Kidney tubule cell (primary cell): ENCODE results near the gene APLNR.
"Not testable (repeated sequence)": the region's sequence is repeated elsewhere in the genome, so short reads cannot be mapped to it uniquely, and the experiment has no call there.

Experiments
- DNase-seq: peaks from one replicate; pipeline ENCODE4 v3.0.0-alpha.2; 2018; ENCODE audit warnings: low spot score

APLNR gene

GRCh38 chr11:57237204-57237681 lies at the start of gene APLNR:
APLNR (minus strand) TSS chr11:57237250; CDS start chr11:57237004, 246 bp downstream.
- DNase-seq, result no peak

DNA sequence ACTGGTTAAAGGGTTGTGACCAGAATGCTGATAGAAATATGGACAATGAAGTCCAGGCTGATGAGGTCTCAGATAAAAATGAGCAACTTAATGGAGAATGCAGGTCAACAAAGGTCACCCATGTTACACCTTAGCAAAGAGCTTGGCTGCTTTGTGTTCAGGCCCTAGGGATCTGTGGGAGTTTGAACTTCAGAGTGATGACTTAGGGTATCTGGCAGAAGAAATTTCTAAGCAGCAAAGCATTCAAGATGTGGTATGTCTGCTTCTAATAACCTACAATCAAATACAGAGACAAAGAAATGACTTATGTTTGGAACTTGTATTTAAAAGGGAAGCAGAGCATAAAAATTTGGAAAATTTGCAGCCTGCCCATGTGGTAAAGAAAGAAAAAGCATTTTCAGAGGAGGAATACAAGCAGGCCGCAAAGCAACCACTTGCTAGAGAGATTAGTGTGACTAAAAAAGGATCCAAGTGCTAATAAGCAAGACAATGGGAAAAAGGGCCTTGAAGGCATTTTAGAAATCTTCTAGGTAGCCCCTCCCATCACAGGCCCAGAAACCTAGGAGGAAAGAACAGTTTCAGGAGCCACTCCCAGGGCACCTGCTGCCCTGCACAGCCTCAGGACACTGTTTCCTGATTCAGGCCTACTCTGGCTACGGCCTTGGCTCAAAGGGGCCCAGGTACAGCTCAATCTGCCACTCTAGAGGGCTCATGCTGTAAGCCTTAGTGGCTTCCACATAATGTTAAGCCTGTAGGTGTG lies 46.4 kb upstream of the APLNR start:
- no peak for DNase-seq

DNA sequence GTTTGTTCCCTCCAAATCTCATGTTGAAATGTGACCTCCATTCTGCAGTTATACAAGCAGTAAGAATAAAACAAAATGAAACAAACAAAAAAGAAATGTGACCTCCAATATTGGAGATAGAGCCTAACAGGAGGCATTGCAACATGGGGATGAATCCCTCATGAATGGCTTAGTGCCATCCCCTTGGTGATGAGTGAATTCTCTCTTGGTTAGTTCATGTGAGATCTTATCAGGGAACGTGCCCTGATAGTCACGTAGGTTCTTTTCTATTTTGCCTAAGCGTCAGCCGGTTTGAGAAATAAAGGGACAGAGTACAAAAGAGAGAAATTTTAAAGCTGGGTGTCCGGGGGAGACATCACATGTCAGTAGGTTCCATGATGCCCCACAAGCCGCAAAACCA lies 44.5 kb upstream of the APLNR start:
- not testable (repeated sequence) for DNase-seq

- no peak for DNase-seq
These were observed 42.1 kb upstream of the APLNR start for GRCh38 chr11:57279116-57279515.

GRCh38 chr11:57278721-57279095 lies 41.7 kb upstream of the APLNR start:
- no peak for DNase-seq

- DNase-seq, result peak; percentile 79
These were observed 41.0 kb upstream of the APLNR start for GRCh38 chr11:57277845-57278720.

GRCh38 chr11:57276971-57277675 lies 40.1 kb upstream of the APLNR start:
- no peak for DNase-seq

DNA sequence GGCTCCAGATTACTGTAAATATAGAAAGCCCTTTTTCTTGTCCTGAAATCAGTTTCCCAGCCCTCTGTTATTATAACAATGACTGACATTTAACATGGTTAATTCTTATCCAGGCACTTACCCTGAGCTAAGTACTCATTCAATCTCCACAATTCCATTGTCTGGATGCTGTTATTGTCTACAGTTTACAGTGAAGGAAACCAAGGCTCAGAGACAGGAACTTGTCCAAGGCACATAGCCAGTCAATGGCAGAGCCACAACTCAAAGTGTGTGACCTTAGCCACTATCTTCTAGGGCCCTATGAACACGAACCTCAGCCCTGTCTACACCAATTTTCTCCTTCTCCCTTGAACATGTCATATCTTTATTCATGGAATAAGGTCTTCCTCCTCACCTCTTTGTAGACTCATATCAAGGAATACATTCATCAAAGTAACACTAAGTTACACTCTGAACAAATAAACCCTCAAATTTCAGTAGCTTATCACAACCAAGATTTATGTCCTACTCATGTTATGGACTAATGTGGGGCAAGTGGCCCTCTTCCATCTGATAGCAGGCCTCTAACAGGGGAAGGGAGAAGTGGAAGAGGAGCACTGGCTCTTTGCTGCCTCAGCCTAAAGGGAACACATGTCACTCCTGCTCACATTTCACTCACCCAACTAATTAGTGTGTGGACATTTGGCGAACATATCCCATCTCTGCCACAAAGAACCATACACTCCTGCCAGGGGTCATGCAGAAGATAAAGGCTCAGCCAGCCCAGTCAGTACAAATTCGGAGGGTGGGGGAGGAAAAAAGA lies 39.3 kb upstream of the APLNR start:
- no peak for DNase-seq

DNA sequence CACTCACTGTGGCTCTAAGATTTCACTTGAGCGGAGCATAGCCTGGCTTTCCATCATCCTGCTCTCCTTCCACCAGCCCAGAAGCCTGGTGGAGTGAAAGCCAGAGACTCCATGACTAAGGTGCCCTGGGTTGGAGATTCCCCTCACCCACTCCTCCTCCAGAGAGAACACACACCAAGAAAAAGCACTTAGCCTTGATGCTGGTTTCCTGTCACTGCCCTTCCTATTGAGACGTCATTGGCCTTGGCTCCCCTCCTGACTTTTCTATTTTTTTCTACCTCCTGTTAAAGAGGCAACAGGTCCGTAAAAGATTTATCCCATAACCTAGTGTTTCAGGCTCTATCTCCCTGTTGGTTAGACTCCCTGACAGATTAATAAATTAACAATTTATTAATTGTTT lies 38.5 kb upstream of the APLNR start:
- DNase-seq, result no peak

DNA sequence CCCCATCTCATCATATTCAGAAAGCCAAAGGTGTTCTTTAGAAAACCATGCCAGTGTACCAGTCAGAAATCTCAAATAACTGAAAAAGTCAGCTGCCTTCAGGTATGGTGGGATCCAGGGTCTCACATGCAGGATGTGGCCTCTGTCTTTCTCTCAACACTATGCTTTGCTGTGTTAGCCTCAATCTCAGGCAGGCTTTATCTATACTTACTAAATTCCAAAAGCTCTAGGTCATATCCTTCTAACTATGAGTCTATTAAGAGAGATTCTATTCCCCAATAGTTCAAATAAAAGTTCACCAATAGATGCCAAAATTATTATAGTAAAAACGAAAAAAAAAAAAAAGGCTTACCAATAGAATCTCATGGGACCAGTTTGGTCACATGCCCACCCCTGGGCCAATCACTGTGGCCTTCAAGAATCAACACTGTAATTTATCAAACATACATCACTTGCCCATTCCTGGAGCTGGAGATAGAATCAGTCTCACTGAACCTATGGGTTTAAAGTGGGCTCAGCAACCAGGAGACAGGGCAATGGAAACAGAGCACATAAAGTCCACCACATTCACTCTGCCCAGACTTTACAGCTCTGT lies 38.0 kb upstream of the APLNR start:
- no peak for DNase-seq

GRCh38 chr11:57273448-57274058 lies 36.5 kb upstream of the APLNR start:
- DNase-seq, result no peak

GRCh38 chr11:57269571-57270021 lies 32.5 kb upstream of the APLNR start:
- peak; percentile 91 for DNase-seq

DNA sequence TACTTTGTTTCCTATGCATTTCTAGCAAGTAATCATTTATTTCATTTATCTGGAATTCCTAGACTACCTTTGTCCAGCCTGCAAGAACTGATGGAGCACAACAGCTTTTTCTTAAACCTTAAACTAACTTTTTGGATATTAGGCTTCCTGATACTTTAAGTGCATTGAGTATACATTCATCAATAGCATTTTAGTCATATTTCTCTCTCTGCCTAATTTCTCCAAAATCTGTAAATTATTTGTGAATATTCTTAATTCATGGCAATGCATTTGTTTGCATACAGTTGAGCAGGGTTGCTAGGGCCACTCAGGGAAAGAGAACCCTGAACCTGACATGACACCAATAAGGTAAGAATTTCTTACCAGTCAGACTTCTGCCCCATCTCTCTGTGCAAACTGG lies 29.1 kb upstream of the APLNR start:
- no peak for DNase-seq

DNA sequence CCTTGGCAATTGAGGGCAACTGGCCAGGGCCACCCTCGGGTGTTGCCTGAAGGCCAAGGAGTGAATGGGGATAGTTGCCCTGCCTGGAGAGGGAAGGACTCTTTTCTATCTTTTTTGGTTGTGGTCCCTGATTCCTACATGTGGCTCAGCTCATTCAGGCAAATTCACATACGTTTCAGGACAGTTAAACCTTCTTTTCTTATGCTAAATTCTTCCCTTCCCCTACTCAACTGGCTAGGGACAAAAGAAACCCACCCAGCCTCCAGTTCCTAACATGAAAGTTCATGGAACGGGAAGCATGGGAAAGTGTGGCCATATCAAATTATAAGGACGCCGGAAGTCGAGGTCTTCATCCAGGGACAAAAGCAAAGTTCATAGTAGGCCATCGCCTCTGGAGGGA lies 26.3 kb upstream of the APLNR start:
- DNase-seq, result no peak

DNA sequence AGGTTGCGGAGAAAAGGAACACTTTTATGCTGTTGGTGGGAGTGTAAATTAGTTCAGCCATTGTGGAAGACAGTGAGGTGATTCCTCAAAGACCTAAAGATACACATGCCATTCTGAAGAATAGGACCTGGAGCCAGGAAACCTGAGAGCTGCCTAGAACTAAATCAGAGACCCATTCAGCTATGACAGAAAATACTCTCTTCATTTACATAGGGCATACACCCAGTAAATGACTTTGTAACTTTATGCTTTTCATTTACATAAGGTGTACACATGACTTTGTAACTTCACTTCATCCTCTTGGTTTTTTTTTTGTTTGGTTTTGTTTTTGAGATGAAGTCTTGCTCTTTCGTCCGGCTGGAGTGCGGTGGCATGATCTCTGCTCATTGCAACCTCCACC lies 25.1 kb upstream of the APLNR start:
- DNase-seq, result no peak

DNA sequence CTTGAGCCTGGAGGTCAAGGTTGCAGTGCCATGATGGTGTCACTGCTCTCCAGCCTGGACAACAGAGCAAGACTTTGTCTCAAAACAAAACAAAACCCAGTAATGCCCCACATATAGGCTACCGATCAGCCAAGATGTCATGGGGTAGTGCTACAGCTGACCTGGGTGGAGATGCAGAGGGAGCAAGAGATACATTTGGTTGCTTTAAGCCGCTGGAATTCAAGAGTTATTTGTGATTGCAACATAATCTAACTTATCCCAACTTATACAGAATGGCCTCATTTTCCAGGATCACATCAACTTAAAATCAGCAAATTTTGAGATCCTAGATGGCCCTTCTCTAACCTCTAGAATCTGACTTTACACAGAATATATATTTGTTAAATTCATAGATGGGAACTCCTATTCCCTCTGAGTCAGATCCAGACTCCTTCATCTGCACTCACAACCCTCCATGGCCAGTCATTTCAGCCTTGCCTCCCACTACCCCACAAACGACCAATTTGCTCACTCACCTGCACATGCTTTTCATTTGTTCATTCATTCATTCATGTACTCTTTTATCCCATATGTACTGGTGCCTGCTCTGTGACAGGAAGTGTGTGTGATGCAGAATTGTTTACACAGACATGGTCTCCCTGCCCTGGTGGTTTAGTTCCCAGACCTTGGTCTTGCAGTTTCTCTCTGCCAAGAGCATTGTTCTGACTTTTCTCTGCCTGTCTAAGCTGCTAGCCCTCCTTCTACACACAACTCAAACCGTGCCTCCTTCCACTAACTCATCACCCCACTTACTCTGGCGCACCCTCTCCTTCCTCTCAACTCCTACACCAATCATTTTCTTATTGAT lies 24.1 kb upstream of the APLNR start:
- DNase-seq, result no peak

DNA sequence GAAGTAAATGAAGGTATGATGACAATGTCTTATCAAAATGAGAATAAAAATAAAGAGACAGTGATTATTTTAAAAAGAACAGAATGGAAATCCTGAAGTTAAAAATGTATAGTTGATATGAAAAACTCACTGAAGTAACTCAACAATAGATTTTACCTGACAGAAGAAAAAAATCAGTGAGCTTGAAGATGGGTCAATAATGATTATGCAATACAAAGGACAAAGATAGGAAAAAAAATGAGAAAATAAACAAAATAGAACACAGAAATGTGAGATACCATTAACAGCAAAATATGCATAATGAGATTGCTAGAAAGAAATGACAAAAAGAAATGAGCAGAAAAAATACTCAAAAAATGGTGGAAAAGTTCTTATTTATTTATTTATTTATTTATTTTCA lies 19.1 kb upstream of the APLNR start:
- DNase-seq, result no peak

- peak; percentile 54 for DNase-seq
These were observed 18.6 kb upstream of the APLNR start for GRCh38 chr11:57255618-57256017.

DNA sequence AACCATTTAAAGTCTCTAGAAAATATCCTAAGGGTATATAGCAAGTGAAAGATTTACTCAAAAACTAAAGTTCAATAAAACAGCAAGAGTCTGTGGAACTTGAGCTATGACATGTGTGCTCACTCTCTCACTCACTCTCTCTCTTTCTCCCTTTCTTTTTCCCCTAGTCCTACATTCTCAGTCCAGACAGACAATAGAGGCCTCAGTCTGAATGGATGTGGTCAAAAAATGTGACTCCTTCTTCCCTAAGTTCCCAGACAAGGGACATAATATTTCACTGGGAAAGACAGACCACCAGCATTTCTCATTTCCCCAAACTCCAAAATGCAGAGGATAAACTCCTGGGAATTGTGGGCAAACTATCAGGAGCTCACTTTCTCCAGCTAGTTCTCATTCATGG lies 17.6 kb upstream of the APLNR start:
- no peak for DNase-seq
